Measurements from ENCODE around the gene SORBS1. TPM values are rescaled to one million over a fixed set of nuclear protein-coding genes. Genes with fewer than 3 reads are reported as not detected.

The SORBS1 gene
- total and polyA plus RNA-seq, 9 of the 15 experiments (the other 6 are each of a cell fraction or from before 2014, with no cell fraction given): 2.0 to 13.3 (median 6.5) TPM

- BruUV-seq (replicated peaks): no TSS peak
- WGBS (ENCODE audit: insufficient coverage, low coverage, missing lambda C conversion rate): 71% methylated on average over 2 of the region's 2 CpGs
- no peaks in the 10 kb centered on the region for H3K79me2 ChIP-seq (ENCODE audit: control insufficient read depth, insufficient read depth, low read length)
- H3K27me3 ChIP-seq (ENCODE audit: control insufficient read depth in 2 of 2, insufficient read depth in 2 of 2, low read length in 2 of 2): no peaks in the 10 kb centered on the region
- no peak overlapping the region for H2AFZ ChIP-seq (ENCODE audit: low read depth, low read length)
- DNase-seq (ENCODE audit: extremely low read depth in 1 of 4, low spot score in 3 of 4): no peak
- H3K9me3 ChIP-seq (replicated peaks; ENCODE audit: control insufficient read depth, insufficient read depth, low read depth, low read length): no peaks in the 10 kb centered on the region
- ChIA-PET CTCF (ENCODE audit: low intra/inter-chr PET ratio) (no interaction called here), POLR2A (no interaction called here)
- no peaks in the 10 kb centered on the region for H4K20me1 ChIP-seq (replicated peaks; ENCODE audit: control insufficient read depth, insufficient read depth, low read length)
- intact Hi-C loops (cut with micrococcal nuclease) (no loop called here), in situ Hi-C loops (cut with MboI) (no loop called here)
- H3K4me3 ChIP-seq: no peak overlapping the region
- H3K9ac ChIP-seq (ENCODE audit: insufficient read depth in 1 of 2, low read depth in 2 of 2, low read length in 2 of 2): no peak overlapping the region
- H3K36me3 ChIP-seq (ENCODE audit: control insufficient read depth, insufficient read depth, low read length): no peaks in the 10 kb centered on the region
- no peaks in the 10 kb centered on the region for H3K4me1 ChIP-seq (replicated peaks in 1 of 2; ENCODE audit: control insufficient read depth in 2 of 2, insufficient read depth in 2 of 2, low read length in 2 of 2)
- FAIRE-seq: no peak
- TF ChIP-seq PTRF (tag; IDR thresholded peaks at IDR 0.05) (no peak), ARID1B (IDR thresholded peaks at IDR 0.05) (no peak), PHF21A (IDR thresholded peaks at IDR 0.05; ENCODE audit: borderline replicate concordance, low read depth) (no peak), ETS1 (conservative IDR thresholded peaks at IDR 0.05; ENCODE audit: control insufficient read depth, low read depth, low read length) (no peak), FOXK1 (CRISPR knock-in tag; IDR thresholded peaks at IDR 0.05; ENCODE audit: borderline replicate concordance) (no peak)
- TF ChIP-seq, protein P1, sequence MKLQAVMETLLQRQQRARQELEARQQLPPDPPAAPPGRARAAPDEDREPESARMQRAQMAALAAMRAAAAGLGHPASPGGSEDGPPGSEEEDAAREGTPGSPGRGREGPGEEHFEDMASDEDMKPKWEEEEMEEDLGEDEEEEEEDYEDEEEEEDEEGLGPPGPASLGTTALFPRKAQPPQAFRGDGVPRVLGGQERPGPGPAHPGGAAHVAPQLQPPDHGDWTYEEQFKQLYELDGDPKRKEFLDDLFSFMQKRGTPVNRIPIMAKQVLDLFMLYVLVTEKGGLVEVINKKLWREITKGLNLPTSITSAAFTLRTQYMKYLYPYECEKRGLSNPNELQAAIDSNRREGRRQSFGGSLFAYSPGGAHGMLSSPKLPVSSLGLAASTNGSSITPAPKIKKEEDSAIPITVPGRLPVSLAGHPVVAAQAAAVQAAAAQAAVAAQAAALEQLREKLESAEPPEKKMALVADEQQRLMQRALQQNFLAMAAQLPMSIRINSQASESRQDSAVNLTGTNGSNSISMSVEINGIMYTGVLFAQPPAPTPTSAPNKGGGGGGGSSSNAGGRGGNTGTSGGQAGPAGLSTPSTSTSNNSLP (IDR thresholded peaks at IDR 0.05; ENCODE audit: borderline replicate concordance, low read depth, low read length): no peak
- H3K27ac ChIP-seq (ENCODE audit: extremely low read depth, low read depth, low read length): no peak overlapping the region
- ATAC-seq: no peak
- H3K9me1 ChIP-seq (ENCODE audit: control insufficient read depth, insufficient read depth, low read length): no peaks in the 10 kb centered on the region
- H3K4me2 ChIP-seq (ENCODE audit: insufficient read depth, low read length): no peak overlapping the region
Measured at GRCh38 chr10:95458014-95458413, 103.2 kb downstream of the SORBS1 start.
